Measurements from ENCODE around the gene SHF.
A peak's percentile ranks its signal among the peaks of the same experiment; 100 is the strongest.

SHF gene

DNA sequence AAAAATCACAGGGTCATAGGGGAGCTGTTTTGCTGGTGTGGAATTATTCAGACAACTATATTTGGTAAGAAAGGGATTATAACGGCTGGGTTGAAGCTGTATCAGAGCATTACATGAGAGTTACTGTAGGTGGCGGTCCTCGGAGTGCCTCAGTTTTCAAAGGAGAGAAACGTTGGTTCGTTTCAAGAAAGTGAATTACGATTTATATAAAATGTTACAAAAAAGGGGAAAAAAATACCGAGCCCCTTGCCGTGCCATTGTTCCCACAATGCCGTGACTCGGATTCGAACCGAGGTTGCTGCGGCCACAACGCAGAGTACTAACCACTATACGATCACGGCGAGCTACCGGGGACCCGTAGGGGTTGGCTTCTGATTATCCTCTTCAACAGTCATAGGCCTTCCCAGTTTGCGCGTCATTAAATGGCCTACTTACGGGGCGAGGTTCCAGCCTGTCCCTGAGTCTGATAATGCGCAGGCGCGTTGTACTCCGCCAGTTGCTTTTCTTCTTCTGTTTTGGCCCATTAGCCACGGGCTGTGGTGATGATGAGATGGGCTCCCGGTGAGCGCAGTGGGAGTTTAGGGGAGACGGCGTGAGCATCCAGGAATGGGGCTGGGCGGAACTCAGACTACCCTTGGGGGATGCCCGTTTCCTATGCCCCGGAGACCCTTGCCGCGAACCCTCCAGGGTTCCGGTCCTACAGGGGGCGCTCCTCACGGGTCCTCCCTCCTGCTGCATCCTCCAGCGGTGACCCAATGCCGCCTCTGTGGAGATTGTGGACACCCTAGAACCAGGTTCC, 10.8 kb upstream of the SHF start:
- peak; percentile 96 for DNase-seq

DNA sequence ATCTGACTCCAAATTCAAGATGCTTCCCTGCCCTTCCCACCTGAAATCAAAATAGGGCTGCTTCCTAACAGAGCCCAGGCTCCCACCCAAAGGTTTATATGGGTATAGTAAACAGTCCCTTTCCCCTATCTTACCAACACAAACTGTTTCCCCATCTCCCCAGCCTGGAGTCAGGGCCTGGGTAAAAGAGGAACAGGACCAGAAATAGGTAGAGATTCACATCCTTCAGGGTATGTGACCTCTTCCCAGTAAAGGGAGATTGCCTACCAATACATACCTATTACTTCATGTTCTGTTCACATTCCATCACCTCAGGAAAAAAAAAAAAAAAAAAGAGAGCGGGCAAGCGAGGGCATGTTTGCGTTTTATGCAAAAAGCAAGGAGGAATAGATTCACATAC, 9.7 kb upstream of the SHF start:
- no peak for DNase-seq

DNA sequence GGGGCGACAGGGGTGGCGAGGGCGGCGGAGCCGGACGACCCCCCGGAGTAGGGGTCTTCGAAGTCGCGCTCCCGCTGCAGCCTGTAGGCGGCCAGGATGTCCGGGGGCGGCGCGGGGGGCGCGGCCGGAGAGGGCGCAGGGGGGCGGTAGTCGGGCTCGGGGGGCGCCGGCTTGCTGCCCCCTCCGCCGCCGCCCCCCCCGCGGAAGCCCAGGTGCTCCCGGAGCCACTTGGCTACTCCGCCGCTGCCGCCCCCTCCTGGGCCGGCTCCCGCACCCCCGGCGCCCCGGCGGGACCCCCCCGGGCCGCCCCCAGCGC, 230 bp downstream of the SHF start:
- DNase-seq: no peak

DNA sequence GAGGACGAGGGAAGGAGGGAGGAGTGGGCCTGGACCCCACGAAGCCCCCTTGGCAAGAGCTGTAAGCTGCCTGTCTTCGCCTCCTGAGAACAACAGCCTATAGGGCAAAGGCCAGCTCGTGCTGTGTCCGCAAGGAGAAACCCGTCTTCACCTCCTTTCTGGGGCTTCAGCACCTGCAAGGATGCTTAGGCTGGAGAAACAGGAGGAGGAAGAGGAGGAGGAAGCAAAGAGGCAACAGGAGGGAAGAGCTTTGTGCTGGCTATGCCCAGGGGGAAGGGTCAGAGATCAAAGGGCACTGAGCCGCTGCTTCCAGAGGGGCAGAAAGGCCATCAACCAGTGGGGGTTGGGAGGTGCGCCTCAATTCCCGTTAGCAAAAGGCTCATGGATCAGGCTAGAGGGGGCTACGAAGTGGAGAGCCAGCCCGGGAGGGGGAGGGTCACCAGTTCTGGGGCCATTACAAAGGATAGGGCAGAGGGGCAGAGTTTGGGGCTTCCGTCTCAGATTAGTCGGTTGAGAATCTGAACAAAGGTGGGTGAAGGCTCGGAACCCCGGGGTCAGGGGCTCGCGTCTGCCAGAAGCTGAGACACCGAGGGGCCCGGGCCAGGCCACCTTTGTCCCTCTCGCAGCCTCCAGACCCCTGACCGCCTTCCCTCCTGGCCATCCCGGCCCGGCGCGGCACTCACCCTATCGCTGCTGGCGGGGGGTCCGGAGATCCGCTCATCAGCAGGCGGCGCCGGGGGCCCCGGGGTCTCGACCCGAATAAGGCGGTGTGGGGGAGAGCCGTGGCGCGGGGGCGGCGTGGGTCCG, 792 bp downstream of the SHF start:
- no peak for DNase-seq

DNA sequence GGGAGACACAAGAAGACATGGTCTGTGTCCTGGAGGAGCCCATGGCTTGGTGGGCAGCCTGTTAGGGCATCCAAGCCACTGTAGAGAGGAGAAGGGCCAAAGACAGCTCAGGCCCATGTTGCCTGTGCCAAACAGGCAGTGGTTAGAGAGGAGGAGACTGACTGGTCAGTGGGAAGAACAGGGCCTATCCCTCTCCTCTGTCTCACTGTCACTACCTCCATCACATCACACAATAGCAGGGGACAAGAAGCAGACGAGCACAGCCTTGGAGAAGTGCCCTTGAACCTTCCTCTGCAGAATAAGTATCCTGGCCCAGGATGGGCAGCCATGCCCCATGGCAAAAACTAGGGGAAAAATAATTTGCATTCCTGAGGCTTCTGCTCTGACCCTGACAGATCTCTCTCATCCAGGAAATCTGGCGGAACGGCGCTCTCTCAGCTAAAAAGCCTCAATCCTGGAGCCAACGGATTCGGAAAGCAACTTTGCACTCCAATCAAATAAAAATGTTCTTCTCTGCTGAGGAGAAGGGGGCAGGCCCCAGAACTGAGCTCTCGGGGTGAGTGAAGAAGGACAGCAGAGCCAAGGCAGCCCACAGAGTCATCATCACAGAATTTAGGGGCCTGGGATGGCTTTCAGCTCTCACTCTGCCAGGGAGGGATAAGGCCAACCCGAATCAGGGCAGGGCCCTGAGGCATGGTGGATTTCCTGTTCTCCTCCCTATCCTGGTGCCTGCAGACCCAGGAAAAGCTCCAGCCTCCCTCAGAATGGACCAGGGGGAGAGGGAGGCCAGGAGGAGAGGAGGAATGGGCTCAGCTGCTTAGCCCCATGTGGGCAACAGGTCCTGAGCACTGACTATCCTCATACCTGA, 1.6 kb downstream of the SHF start:
- no peak for DNase-seq

DNA sequence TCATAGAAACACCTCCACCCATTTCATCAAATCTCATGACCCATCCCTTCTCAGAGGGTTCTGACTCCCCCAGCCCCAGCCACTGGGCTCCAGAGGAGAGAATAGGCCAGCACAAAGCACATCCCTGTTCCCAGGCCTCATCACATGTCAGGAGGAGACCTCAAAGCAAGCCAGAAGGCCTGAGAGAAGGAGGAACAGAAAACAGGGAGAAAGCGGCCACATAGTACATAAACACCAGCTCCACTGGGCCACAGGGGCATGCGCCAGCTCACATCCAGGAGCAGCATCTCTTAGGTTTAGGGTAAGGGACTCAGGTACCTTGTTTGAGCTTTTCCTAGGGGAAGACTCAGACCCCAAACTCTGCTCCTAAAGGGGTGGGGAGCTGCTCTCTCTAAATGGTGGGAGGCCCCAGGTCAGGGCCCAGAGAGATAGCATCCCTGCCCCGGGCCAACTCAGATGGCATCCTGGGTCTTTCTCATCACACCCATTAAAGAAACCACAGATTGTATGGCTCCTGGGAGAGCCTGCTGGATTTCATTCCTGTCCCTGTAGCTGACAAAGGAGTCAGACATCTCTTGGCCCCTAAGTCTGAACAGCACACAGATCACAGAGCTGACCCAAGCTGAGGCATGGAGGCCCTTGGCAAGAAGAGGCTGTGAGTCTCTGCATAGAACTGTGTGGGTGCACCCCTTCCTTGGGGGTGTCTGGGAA, 2.5 kb downstream of the SHF start:
- DNase-seq: peak; percentile 19

DNA sequence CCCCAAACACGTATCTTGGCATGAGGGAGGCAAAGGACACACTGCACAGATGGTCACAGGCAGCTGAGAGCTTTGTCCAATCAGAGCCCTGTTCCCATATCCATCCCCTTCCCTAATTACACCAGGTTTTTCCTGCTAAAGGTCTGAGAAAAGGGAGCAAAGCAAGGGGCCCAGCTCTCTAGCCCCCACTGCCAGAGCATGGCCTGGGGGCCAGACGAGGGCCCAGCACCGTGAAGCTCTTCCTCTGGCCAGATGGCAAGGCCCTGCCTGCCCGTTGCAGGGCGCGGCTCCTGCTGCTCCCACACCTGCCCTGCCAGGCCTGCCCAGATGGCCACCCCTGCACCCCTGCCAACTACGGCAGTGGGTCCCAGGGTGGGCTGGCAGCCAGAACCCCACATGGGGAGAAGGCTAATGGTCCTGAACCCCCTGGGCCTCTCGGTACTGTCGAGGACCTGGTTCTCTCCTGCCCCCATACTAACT, 3.2 kb downstream of the SHF start:
- DNase-seq: no peak

DNA sequence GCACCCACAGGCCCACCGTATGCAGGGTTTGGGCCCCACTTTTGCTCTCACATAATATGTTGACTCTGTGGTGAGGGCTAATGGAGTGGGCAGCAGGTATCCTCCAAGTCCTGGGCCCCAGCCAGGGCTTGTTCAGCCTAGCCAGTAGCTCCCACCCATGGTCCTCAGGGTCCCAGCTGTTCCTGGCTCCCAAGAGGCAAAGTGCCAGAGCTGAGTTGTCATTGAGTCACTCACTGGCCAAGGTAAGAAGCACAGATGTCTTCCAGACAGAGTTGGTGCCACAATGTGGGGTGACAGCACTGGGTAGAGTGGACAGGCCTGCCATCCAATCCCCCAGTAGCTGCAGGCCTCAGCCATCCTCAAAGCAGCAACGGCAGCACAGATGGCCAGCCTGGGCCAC, 4.3 kb downstream of the SHF start:
- no peak for DNase-seq

DNA sequence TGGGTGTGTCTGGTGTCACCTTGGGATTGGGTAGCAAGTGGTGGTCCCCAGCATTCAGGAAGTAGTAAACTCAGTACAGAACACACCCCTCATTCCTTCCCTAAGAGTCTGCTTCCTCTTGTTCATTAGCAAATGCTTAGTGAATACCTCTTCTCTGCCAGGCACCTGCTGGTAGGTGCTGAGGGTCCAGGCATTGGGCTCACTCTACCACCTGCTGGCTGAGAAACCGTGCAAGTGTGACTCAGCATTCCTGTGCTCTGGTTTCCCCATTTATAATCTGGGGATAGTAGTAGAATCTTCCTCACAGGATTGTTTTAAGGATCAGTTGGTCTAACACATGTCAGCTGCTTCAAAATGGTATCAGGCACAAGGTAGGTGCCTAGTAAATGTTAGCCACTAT, 4.8 kb downstream of the SHF start:
- no peak for DNase-seq

DNA sequence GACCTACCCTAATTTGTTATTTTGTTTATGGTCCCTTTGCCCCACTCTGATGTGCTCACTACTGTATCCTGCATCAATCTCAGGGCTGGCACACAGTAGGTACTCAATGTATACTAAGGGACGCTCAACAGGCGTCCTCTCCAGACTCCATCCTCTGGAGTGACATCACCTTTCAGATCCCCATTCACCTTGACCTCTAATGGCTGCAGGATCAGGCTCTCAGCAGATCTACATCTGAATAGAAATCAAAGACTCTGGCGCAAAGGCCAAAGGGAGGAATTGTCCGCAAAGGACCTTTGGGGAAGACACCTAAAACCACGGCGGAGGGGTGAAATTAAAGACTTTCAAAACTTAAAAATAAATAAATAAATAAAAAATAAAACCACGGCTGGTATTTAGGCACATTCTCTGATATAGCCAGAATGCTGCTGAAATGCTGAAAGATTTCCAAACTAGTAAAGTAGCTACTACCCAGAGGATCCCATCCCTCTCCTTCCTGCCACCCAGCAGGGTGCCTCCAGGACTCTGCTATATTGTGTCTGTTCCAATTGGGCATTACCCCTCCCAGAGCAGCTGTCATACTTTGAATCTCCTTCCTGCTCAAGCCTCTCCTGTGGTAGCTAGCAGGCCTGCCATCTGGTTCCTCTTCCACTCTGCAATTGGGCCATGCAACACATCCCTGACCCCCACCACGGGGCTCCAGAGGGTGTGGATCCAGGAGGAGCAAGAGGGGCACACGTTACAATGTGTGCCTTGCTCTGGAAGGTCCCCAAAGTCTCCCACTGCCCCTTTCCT, 6.1 kb downstream of the SHF start:
- DNase-seq: peak; percentile 40

DNA sequence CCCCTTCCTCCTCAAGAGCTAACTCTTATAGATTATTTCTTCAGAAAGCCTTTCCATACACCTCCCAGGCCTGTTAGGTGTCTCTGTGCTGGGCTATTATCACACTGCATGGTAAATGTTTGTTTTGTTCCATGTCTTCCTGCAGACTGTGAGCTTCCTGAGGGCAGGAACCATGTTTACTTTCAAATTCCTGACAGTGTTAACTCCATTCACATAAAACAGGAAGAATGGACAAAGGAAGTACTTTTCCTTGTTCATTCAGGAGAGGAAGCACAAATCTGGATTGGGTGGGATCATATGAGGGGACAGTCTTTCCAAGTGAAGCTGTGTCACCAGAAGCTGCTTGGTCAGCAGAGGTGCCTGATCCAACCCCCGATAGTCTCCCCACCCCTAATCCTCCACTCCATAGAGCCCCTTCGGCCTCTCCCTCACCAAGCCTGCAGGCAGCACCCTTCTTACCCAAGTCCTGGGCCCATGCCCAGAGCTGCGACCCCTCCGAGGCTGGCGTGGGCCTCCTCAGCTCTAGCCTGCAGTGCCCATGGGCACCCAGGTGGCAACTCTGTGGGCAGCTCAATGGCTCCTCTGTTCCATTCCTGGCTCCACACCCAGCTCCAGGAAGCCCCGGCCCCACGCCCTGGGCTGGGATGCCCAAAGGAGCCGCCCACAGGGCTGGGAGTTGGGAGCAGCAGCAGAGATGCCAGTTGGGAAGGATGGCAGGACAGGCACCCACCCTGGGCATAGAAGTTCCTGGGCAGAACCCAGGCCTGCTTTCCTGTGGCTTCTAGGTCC, 6.9 kb downstream of the SHF start:
- DNase-seq: no peak

DNA sequence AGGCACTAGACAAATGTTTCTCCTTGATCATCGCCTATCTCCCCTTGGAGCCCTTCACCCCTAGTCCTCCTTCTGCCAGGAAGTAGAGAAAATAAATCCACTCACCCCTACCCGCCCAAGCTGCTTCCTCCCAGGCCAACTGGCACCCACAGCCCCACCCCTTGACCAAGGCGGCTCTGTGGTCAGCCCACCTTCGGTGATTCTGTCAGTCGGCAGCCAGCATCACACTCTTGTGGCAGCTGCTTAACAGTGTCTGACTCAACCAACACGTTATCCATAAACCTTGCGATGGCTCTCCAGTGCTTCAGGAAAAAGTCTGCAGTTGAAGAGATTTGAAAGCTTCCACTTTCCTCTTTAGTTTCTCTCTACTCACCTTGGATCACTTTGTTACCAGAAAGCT, 7.6 kb downstream of the SHF start:
- peak; percentile 56 for DNase-seq

DNA sequence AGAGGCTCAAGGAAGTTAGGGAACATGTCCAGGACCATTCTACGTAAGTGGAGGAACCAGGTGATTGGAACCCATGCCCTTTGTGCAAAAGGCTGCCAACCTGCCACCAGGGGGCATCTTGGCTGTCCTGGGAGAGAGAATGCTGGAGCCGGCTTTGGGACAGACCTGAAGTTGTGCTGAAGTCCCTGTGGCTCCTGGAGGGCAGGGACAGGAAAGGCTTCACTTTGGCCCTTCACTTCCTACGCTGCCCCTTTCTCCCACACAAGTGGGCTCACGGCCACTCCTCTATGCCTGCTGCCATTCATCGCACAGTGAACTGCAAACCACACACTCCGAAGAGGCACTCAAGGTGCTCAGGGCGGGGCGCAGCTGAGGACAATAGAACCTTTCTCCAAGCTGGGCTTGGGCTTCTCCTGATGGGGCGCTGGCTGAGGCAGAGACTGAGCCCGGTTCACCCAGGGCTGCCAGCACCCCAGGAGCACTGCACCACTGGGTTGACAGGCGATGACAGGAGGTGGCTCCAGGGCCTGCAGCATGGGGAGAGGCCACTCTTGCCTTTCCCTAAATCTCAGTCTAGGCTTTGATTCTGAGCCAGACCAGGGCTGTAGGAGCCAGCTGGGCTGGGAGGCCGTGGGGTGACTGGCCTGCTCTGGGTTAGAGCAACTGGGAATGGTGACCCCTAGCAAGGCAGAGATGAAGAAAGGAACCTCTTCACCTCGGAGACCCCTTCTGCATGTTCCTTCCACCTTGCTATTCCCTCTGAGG, 8.4 kb downstream of the SHF start:
- no peak for DNase-seq

DNA sequence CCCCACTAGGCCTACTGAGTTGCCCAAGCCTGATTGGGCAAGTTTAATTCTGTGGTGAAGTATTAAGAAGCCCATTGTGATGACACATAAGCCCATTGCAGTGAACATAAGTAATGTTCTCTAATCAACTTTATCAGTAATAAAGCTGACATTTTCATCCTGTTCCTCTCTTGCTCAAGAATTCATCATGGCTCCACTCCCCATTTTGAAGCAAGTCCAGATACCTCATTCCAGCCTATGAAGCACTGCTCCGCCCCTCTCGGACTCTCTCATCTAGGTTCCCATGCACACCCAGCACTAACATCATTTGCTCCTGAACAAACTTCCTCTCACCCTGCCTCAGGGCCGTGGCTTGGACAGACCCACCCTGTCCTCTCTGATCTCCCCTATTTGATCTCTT, 10.5 kb downstream of the SHF start:
- DNase-seq: no peak

DNA sequence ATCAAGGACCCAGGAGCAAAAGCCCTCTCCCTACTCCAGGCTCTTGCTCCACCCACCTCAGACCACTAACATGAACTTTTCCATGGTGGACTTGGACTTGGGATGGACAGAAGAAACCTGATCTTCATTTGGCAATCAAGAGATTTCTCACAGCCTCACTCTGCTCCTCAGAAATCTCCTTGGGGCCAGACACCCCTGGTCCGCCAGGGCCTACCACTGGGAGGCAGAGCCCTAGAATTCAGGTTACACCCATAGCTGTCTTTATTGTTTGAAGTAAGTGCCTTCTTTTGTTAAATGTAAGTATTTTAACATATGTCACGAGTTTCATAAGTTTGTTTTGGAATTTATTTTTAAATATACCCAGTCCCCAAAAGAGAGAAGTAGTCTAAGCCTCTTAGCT, 13.2 kb downstream of the SHF start:
- no peak for DNase-seq

DNA sequence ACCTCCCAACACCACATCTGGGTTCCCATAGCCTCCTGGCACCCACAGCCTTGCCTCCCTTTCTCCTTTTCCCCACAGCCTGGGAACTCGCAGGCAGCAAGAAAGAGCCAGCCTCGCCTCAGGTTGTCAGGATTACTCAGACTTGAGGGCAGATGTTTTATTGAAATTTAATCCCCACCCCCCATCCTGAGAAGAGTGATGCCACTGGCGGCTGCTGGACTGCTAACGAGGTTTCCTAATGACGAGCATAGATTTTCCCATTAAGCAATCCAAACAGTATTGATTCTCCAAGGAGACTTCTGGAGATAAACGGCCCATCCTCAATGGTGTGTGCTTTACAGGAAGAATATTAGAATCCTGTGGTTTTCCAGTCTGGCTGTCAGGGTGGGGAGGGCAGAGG, 13.7 kb downstream of the SHF start:
- DNase-seq: no peak

DNA sequence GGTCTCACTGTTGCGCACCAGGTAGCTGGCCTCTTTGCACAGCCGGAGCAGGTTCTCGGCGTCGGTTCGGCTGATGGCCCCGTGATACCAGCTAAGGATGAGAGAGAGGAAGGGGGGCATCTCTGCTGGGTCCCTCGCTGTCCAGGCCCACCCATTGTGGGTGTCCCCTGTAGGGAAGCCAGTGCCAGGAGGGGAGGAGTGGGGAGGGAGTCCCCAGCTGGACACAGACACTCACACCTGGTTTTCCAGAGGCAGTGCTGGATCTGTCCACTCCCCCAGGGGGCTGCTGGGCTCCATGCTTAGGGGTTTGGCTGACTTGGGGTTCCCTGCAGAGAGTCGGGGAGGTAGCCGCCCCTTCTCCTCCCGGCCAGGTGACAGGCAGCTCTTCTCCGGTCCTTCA, 15.9 kb downstream of the SHF start:
- no peak for DNase-seq

DNA sequence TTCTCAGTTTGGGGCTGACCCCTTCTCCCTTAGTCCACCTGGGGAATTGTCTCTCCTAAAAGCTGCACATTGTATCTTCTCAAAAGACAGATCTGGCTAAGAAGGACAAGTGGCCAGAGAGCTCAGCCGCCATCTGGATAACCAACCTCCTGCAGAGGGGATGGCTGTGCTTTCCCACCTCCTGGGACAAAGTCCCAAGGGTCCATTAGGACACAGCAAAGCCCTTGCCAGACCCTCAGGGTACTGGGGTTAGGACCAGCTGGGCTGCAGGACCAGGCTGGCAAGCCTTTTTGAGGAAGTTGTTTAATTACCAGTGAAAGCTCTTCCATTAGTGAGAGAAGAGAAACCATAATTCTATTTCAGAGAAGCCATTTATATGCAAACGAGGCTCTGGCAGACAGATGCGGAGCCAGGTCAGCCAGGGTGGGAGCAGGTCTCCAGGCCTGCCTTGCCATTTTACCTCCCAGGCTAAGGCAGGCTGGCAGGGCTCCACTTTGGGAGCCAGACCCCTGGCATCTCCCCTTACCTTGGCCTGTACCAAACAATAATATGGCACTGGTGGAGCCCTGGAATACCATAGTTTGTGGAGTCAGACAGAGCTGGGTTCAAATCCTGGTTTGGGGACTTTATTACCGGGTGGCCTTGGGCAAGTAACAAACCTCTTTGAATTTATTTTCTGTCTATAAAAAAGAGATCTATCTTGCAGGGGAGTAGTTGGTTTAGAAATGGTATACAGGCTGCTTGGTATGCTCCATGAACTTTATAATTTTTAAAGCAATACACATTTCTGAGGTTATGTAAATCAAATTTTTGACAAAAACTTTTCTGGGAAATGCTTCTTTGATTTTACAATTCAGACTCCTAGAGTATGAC, 17.9 kb downstream of the SHF start:
- peak; percentile 40 for DNase-seq

All from MV-4-11 (cell line).